Measurements from ENCODE around the gene FMNL2. TPM values are rescaled to one million over a fixed set of nuclear protein-coding genes. Genes with fewer than 3 reads are reported as not detected.

Gene FMNL2
- total RNA-seq, 4 donors from 2014 or later: 50.5 to 96.7 (median 79.6) TPM

DNA sequence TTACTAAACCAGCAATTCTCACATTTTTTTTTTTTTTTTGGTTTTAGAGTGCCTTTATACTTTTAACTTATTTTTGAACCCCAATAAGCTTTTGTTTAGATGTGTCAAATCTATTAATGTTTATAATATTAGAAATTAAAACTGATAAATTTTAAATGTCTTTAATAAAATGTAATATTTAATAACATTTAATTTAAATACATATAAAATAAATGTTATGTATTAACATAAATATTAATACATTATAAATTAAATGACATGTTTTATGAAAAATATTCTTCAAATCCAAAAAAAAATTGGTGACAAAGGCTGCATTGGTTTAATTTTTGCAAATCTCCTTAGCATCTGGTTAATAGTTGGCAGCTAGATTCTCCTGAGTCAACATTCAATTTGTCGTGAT is 218.5 kb downstream of the FMNL2 start:
- TF ChIP-seq, protein P1, sequence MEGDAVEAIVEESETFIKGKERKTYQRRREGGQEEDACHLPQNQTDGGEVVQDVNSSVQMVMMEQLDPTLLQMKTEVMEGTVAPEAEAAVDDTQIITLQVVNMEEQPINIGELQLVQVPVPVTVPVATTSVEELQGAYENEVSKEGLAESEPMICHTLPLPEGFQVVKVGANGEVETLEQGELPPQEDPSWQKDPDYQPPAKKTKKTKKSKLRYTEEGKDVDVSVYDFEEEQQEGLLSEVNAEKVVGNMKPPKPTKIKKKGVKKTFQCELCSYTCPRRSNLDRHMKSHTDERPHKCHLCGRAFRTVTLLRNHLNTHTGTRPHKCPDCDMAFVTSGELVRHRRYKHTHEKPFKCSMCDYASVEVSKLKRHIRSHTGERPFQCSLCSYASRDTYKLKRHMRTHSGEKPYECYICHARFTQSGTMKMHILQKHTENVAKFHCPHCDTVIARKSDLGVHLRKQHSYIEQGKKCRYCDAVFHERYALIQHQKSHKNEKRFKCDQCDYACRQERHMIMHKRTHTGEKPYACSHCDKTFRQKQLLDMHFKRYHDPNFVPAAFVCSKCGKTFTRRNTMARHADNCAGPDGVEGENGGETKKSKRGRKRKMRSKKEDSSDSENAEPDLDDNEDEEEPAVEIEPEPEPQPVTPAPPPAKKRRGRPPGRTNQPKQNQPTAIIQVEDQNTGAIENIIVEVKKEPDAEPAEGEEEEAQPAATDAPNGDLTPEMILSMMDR (IDR thresholded peaks at IDR 0.05; ENCODE audit: low read depth): no peak

DNA sequence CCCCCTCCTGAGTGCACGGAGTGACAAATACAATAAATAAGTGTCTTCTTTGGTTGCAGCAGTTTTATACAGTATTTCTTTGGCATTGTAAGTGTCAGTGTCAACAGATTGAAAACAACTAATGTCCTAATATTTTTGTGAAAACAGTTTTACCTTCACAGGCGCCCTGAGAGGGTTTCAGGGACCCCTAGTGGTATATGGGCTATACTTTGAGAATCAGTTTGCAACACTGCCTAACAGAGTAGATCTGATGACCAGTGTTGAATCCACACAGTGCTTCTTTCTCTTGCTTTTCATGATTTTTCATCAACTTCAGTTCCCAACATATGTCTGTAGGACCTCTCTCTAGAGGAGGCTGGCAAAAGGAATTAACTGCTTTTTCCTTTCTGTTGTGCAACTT is 220.1 kb downstream of the FMNL2 start:
- TF ChIP-seq, protein P1 (IDR thresholded peaks at IDR 0.05; ENCODE audit: low read depth): no peak

DNA sequence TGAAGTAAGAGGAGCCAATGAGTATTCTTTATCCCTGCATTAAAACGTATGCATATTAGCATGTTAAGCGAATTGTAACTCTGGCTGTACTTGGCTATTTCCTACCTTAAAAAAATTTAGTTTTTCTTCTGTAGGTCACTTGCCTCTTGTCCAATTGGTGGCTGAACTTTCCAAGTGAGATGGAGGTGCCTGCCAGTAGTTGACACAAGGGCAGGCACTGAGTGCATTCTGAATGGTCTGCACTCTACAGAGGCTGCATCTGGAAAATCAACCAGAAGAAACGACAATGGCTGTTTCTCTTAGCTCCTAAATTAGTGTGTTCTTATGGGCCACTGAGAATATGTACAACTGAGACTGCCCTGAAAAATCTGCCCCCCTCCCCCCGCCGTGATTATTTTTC is 221.5 kb downstream of the FMNL2 start:
- TF ChIP-seq, protein P1 (IDR thresholded peaks at IDR 0.05; ENCODE audit: low read depth): no peak

DNA sequence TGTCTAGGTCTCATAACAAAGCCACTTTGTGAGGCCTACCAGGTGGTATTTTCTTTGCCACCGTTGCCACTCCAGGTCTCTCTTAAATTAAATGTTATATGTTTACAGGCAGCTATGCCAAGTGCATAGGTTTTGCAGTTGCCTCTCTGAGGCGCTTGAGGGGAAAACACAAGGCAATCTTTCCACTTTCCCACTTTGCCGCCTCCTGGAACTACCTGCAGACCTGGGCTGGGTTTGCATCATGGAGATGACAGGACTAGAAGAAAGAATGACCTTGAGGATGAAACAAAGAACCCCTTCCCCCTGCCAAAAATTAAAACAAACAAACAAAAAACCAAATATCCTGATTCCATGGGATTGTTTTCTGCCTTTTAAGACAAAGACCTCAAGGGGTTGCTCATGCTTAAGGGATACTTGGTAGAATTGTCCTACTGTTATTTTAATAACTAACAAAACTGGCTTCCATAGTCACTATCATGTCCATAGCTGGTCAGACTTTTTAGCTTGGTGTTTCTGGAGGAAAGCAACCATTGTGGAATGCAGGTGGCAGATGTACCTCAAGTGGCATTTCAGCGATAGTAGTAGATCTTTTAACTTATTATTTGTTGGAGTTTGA is 222.4 kb downstream of the FMNL2 start:
- TF ChIP-seq, protein P1 (IDR thresholded peaks at IDR 0.05; ENCODE audit: low read depth): no peak

DNA sequence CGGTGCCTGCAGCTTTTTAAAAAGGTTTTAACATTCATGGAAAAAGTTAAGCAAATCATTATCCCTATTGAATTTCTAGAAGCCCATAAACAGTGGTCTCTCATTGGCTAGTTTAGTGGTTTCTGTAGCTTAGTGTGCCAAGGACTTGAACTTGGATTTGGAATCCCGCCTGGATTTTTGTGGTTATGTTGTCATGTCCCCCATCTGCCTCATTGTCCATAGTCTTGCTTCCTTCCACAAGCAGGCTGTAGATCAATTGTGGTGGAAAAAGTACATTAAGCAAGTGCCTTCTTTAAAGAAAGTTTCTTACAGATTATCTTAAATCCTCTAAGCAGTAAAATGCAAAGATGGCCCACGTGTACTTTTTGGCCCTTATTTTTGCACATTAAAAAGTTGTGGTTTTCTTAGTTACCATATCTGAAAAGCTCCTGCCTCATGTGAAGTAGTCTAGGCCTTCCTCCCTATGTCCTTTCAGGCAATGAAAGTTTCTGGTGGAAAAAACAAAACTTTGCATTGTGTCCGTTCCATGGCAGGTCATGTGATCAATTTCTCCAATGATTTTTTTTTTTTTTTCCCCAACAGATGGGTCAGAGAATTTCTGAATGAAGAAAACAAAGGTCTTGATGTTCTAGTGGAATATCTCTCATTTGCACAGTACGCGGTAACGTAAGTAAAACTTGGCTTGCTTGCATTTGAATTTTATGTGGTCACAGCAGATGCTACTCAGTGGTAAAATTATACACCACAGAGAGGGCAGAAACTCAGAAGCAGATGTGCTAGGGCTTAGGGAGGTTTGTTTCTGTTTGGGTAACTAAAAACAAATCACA is 223.4 kb downstream of the FMNL2 start:
- TF ChIP-seq, protein P1 (IDR thresholded peaks at IDR 0.05; ENCODE audit: low read depth): no peak

DNA sequence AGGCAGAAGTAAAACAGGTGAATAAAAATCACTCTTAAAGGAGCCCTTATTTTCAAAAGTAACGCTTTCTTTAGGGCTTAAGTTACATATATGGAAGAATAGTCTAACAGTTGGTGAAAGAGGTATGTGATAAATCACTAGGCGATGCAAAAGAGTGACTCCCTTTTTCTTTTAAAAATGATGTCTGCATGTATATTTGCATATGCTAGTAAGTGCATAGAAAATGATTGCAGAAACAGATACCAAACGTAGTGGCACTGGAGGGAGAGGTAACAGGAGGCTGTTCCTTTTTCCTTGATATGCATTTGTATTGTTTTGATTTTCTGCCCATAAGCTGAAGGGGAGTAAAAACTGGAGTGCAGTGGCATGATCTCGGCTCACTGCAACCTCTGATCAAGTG is 224.0 kb downstream of the FMNL2 start:
- TF ChIP-seq, protein P1 (IDR thresholded peaks at IDR 0.05; ENCODE audit: low read depth): no peak

DNA sequence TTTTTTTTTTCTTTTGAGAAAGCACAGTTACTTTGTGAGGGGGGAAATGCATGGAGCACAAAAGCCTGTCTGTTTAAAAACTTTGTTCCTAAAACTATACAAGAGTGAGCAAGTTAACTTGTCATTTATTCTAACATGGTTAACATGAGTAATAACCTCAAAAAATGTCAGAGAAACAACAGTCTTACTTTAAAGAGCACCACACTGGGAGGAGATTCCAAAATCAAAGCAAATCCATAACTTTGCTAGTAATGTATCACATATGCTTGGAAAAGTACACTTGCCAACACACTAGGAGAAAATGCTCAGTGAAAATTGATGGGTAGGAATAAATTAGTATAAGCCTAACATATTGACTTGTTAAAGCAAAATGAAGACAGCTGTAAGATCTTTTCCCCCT is 225.2 kb downstream of the FMNL2 start:
- TF ChIP-seq, protein P1 (IDR thresholded peaks at IDR 0.05; ENCODE audit: low read depth): no peak
